Glutamatergic neuron (in vitro differentiated cells): ENCODE data around the gene SLCO1A2. TPM values are rescaled to one million over a fixed set of nuclear protein-coding genes. Genes with fewer than 3 reads are reported as not detected.

ENCODE experiments used
- DNase-seq: peaks from one replicate; pipeline ENCODE4 v3.0.0; 2022
- H3K27ac Mint-ChIP-seq: one replicate; pipeline ENCODE4 v1.8.0; 2020; ENCODE audit warnings: mild to moderate bottlenecking, mixed read lengths, inconsistent platforms; ENCODE audit not compliant: unreplicated experiment
- H3K27me3 Mint-ChIP-seq: one replicate; pipeline ENCODE4 v1.8.0; 2020; ENCODE audit warnings: mild to moderate bottlenecking, moderate library complexity, mixed read lengths, inconsistent platforms; ENCODE audit not compliant: unreplicated experiment
- H3K36me3 Mint-ChIP-seq: one replicate; pipeline ENCODE4 v1.8.0; 2020; ENCODE audit warnings: mild to moderate bottlenecking, mixed read lengths, inconsistent platforms; ENCODE audit not compliant: unreplicated experiment
- H3K4me1 Mint-ChIP-seq: one replicate; pipeline ENCODE4 v1.8.0; 2020; ENCODE audit warnings: mild to moderate bottlenecking, low read depth, mixed read lengths, inconsistent platforms; ENCODE audit not compliant: unreplicated experiment
- H3K4me3 Mint-ChIP-seq: one replicate; pipeline ENCODE4 v1.8.0; 2020; ENCODE audit warnings: mild to moderate bottlenecking, mixed read lengths, inconsistent platforms; ENCODE audit not compliant: unreplicated experiment
- H3K9me3 Mint-ChIP-seq: one replicate; pipeline ENCODE4 v1.8.0; 2020; ENCODE audit warnings: mild to moderate bottlenecking, moderate library complexity, mixed read lengths, inconsistent platforms; ENCODE audit not compliant: unreplicated experiment
- total RNA-seq: library from RNA; stranded (reverse); fragmentation: NEBNext Ultra II Directional; extraction: Animal tissue kit (Norgen Biotek cat#: 25700); gene quantifications from one replicate; pipeline ENCODE4 v1.2.1, GENCODE V29; 2021; ENCODE audit not compliant: unreplicated experiment
- TF ChIP-seq, protein P1 (sequence below): fragments of 200-600 bp; sonication (generic); IDR thresholded peaks from one replicate; pipeline ENCODE4 v1.5.0; 2021; ENCODE audit not compliant: partially characterized antibody, unreplicated experiment

Gene SLCO1A2
- total RNA-seq, 1 donor from 2014 or later: 11.9 TPM

DNA sequence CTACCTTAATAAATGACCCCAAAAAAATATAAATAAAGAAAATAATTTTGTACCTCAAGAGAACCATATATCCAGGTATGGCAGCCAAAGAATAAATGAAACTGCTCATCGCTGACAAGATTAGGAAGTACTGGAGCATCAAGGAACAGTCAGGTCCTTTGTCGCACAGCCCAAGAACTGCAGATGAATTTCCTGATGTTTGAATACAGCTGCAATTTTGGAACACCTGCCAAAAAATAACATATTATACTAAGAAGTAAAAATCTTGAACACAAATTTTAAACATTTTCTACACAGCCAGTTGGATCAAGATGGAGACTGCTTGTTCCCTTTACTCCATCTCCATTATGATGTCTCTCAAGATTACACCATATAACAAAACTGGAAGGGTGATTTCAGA is 42.6 kb downstream of the SLCO1A2 start:
- Mint-ChIP-seq H3K36me3 (no peaks in the 10 kb centered on the region), H3K9me3 (no peaks in the 10 kb centered on the region), H3K27ac (no peak overlapping the region), H3K4me1 (no peaks in the 10 kb centered on the region), H3K27me3 (no peaks in the 10 kb centered on the region), H3K4me3 (no peak overlapping the region)
- DNase-seq: no peak
- TF ChIP-seq, protein P1, sequence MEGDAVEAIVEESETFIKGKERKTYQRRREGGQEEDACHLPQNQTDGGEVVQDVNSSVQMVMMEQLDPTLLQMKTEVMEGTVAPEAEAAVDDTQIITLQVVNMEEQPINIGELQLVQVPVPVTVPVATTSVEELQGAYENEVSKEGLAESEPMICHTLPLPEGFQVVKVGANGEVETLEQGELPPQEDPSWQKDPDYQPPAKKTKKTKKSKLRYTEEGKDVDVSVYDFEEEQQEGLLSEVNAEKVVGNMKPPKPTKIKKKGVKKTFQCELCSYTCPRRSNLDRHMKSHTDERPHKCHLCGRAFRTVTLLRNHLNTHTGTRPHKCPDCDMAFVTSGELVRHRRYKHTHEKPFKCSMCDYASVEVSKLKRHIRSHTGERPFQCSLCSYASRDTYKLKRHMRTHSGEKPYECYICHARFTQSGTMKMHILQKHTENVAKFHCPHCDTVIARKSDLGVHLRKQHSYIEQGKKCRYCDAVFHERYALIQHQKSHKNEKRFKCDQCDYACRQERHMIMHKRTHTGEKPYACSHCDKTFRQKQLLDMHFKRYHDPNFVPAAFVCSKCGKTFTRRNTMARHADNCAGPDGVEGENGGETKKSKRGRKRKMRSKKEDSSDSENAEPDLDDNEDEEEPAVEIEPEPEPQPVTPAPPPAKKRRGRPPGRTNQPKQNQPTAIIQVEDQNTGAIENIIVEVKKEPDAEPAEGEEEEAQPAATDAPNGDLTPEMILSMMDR: no peak

DNA sequence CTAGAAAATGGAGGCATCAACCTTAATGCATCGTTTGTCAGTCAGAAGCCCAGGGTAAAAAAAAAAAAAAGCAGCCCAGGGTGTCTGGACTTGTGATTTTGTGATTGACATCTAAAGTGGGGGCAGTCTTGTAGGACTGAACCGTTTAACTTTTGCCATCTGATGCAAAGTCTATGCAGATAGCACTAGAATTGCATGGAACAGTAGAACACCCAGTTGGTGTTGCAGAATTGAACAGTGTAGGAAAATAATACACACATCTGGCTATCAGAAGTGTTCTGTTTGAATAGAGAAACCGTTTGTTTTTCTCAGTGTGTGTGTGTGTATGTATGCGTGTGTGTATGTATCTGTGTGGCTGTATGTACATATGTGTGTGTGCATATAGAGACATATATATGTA is 45.0 kb downstream of the SLCO1A2 start:
- H3K27me3 Mint-ChIP-seq: no peaks in the 10 kb centered on the region
- TF ChIP-seq, protein P1: no peak
- no peak overlapping the region for H3K27ac Mint-ChIP-seq
- DNase-seq: no peak
- no peaks in the 10 kb centered on the region for H3K36me3 Mint-ChIP-seq
- no peak overlapping the region for H3K4me3 Mint-ChIP-seq
- no peaks in the 10 kb centered on the region for H3K4me1 Mint-ChIP-seq
- no peaks in the 10 kb centered on the region for H3K9me3 Mint-ChIP-seq

DNA sequence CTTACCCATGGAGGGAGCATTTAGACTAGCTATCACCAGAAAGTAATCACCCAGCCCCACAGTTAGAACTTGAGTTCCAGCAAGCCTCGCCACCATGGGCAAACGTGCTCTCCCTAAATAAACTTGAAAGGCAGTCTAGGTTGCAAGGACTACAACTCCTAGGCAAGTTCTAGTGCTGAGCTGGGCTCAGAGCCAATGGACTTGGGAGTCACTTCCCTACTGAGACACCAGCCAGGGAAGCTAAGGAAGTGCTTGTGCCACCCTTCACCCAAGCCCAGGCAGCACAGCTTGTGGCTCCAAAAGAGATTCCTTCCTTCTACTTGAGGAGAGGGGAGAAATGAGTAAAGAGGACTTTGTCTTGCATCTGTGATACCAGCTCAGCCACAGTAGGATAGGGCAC is 57.9 kb downstream of the SLCO1A2 start:
- TF ChIP-seq, protein P1: no peak
- no peaks in the 10 kb centered on the region for H3K4me1 Mint-ChIP-seq
- DNase-seq: no peak
- no peaks in the 10 kb centered on the region for H3K27me3 Mint-ChIP-seq
- H3K27ac Mint-ChIP-seq: no peak overlapping the region
- H3K36me3 Mint-ChIP-seq: no peaks in the 10 kb centered on the region
- H3K4me3 Mint-ChIP-seq: no peak overlapping the region
- H3K9me3 Mint-ChIP-seq: peaks cover 4% of the 10 kb centered on the region

GRCh38 chr12:21265932-21266331 is 68.8 kb downstream of the SLCO1A2 start:
- Mint-ChIP-seq H3K36me3 (peaks cover 11% of the 10 kb centered on the region), H3K9me3 (peaks cover 2% of the 10 kb centered on the region), H3K4me1 (no peaks in the 10 kb centered on the region), H3K27me3 (no peaks in the 10 kb centered on the region), H3K27ac (no peak overlapping the region), H3K4me3 (no peak overlapping the region)
- TF ChIP-seq, protein P1: no peak
- no peak for DNase-seq

- no peak overlapping the region for H3K27ac Mint-ChIP-seq
- TF ChIP-seq, protein P1: no peak
- H3K36me3 Mint-ChIP-seq: peaks cover 11% of the 10 kb centered on the region
- no peaks in the 10 kb centered on the region for H3K4me1 Mint-ChIP-seq
- no peaks in the 10 kb centered on the region for H3K27me3 Mint-ChIP-seq
- H3K4me3 Mint-ChIP-seq: no peak overlapping the region
- DNase-seq: no peak
- peaks cover 2% of the 10 kb centered on the region for H3K9me3 Mint-ChIP-seq
These were observed 70.5 kb downstream of the SLCO1A2 start for GRCh38 chr12:21264232-21264631.
